ENCODE data around the gene DDX41. TPM values are rescaled to one million over a fixed set of nuclear protein-coding genes. Genes with fewer than 3 reads are reported as not detected.

The DDX41 gene
- total RNA-seq, 1 experiment from 2014 or later = 150 TPM

DNA sequence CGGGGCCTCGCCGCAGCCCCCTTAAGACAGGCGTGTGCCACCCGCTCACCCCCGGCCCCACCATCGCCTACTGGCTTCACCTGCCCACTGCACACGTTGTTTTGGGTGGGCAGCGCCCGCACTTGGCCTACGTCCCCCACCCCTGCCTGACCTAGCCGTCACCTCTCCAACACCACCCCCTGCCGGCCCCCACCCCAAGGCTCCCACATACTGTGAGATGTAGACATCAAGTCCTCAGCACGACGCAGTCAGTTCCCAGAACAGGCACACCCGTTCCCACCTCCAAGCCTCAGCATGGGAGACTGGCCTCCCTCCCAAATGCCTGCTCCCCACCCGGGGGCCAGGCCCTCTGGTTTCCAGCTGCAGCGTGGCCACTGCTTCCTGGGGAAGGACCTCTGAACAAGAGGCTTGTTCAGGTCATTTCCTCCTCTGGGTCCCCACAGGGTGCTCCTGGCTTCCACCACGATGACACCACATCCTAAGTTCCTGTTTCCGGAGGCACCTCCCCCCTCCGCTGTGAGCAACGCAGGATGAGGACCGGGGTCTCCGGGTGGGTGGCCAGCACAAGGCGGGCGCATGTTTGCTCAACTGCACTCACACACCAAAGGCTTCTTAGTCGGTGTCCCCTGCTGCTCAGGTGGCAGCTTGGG, 54.6 kb downstream of the DDX41 start:
- peaks cover 6% of the 10 kb centered on the region for H3K4me1 ChIP-seq (replicated peaks)
- H3K4me3 ChIP-seq = no peak overlapping the region
- no peaks in the 10 kb centered on the region for H3K27me3 ChIP-seq (replicated peaks)
- DNase-seq (ENCODE audit: low read depth in 1 of 2, low spot score in 2 of 2) = no peak
- peaks cover 77% of the 10 kb centered on the region for H3K36me3 ChIP-seq
- no peaks in the 10 kb centered on the region for H3K9me3 ChIP-seq (replicated peaks)
- no peak overlapping the region for H3K27ac ChIP-seq

Other genes starting within 250 kb of the DDX41 start
- gene RAB24, start 213.2 kb downstream of the DDX41 start, total RNA-seq (2014; rRNA removed; shearing (Covaris generic)) = 37.6 and 56.2 TPM in 2 replicates
- 456 and 457 TPM in 2 replicates for gene PRELID1, start 213.2 kb downstream of the DDX41 start, total RNA-seq (2014; rRNA removed; shearing (Covaris generic))
- 121 and 296 TPM in 2 replicates for gene MXD3, start 205.1 kb downstream of the DDX41 start, total RNA-seq (2014; rRNA removed; shearing (Covaris generic))
- gene LMAN2, start 165.3 kb downstream of the DDX41 start, total RNA-seq (2014; rRNA removed; shearing (Covaris generic)) = 360 and 397 TPM in 2 replicates
- gene RGS14, start 159.0 kb downstream of the DDX41 start, total RNA-seq (2014; rRNA removed; shearing (Covaris generic)) = 1.6 TPM in 1 of 2 replicates, not detected in the other
- gene SLC34A1, start 132.5 kb downstream of the DDX41 start, total RNA-seq (2014; rRNA removed; shearing (Covaris generic)) = not detected in 2 replicates
- gene PFN3, start 116.3 kb downstream of the DDX41 start, total RNA-seq (2014; rRNA removed; shearing (Covaris generic)) = not detected in 2 replicates
- gene F12, start 107.4 kb downstream of the DDX41 start, total RNA-seq (2014; rRNA removed; shearing (Covaris generic)) = 0.74 and 3.9 TPM in 2 replicates
- 103 and 113 TPM in 2 replicates for gene GRK6, start 90.3 kb downstream of the DDX41 start, total RNA-seq (2014; rRNA removed; shearing (Covaris generic))
- 7.4 and 12.6 TPM in 2 replicates for gene PRR7, start 70.1 kb downstream of the DDX41 start, total RNA-seq (2014; rRNA removed; shearing (Covaris generic))
- 147 and 149 TPM in 2 replicates for gene DBN1, start 43.3 kb downstream of the DDX41 start, total RNA-seq (2014; rRNA removed; shearing (Covaris generic))
- 175 and 274 TPM in 2 replicates for gene PDLIM7, start 19.4 kb downstream of the DDX41 start, total RNA-seq (2014; rRNA removed; shearing (Covaris generic))
- gene DOK3, start 7.1 kb downstream of the DDX41 start, total RNA-seq (2014; rRNA removed; shearing (Covaris generic)) = 1.8 and 4.2 TPM in 2 replicates
- gene FAM193B, start 37.6 kb upstream of the DDX41 start, total RNA-seq (2014; rRNA removed; shearing (Covaris generic)) = 24.9 and 29.9 TPM in 2 replicates
- 141 and 148 TPM in 2 replicates for gene TMED9, start 75.2 kb upstream of the DDX41 start, total RNA-seq (2014; rRNA removed; shearing (Covaris generic))
- 37.9 and 53.0 TPM in 2 replicates for gene B4GALT7, start 83.2 kb upstream of the DDX41 start, total RNA-seq (2014; rRNA removed; shearing (Covaris generic))